ENCODE measurements around the gene WFDC5. TPM values are rescaled to one million over a fixed set of nuclear protein-coding genes. Genes with fewer than 3 reads are reported as not detected.

The WFDC5 gene
- total and polyA plus RNA-seq, 4 donors, result not detected

DNA sequence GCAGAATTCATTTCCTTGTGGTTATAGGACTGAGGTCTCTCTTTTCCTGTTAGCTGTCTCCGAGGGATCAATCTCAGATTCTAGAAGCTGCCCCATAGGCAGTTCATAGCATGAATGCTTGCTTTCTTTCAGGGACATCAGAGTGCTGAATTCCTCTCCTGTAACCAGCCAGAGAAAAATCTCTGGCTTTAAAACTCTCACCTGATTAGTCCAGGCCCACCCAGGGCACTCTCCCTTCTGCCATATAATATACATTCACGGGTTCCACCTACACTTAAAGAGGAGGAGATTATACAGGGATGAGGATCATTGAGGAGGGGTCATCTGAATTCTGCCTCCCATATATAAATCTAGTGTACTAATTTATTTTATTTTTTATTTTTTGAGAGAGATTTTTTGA, 11.9 kb downstream of the WFDC5 start:
- Histone ChIP-seq H3K9ac (ENCODE audit: low read depth in 1 of 2, low read length in 2 of 2) (no peak overlapping the region), H3K9me3 (ENCODE audit: control insufficient read depth in 4 of 4, low read length in 3 of 4) (no peaks in the 10 kb centered on the region), H3K27me3 (ENCODE audit: control insufficient read depth in 4 of 4, insufficient read depth in 4 of 4, low read length in 3 of 4) (peaks cover 0 to 2% (median 0%) of the 10 kb centered on the region in 4 donors), H3K27ac (ENCODE audit: low read depth in 1 of 2, low read length in 2 of 2) (no peak overlapping the region), H3K36me3 (ENCODE audit: control insufficient read depth in 4 of 4, insufficient read depth in 3 of 4, low read depth in 1 of 4, low read length in 3 of 4) (no peaks in the 10 kb centered on the region), H3K4me1 (ENCODE audit: control insufficient read depth in 4 of 4, insufficient read depth in 4 of 4, low read length in 3 of 4) (peaks cover 8 to 18% (median 11%) of the 10 kb centered on the region in 4 donors), H3K4me3 (ENCODE audit: low read depth in 1 of 3, low read length in 3 of 3) (no peak overlapping the region)
- whole genome bisulfite sequencing, result 80% methylated on average over 2 of the region's 2 CpGs
- no peak for DNase-seq (ENCODE audit: low spot score)
- no peak for TF ChIP-seq JUND (IDR thresholded peaks at IDR 0.05)
- no peak for TF ChIP-seq EGR1 (IDR thresholded peaks at IDR 0.05; ENCODE audit: low read depth in 2 of 2)
- TF ChIP-seq, protein P1, sequence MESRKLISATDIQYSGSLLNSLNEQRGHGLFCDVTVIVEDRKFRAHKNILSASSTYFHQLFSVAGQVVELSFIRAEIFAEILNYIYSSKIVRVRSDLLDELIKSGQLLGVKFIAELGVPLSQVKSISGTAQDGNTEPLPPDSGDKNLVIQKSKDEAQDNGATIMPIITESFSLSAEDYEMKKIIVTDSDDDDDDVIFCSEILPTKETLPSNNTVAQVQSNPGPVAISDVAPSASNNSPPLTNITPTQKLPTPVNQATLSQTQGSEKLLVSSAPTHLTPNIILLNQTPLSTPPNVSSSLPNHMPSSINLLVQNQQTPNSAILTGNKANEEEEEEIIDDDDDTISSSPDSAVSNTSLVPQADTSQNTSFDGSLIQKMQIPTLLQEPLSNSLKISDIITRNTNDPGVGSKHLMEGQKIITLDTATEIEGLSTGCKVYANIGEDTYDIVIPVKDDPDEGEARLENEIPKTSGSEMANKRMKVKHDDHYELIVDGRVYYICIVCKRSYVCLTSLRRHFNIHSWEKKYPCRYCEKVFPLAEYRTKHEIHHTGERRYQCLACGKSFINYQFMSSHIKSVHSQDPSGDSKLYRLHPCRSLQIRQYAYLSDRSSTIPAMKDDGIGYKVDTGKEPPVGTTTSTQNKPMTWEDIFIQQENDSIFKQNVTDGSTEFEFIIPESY (IDR thresholded peaks at IDR 0.05), result no peak
- TF ChIP-seq HNF4A (conservative IDR thresholded peaks at IDR 0.05), result no peak

DNA sequence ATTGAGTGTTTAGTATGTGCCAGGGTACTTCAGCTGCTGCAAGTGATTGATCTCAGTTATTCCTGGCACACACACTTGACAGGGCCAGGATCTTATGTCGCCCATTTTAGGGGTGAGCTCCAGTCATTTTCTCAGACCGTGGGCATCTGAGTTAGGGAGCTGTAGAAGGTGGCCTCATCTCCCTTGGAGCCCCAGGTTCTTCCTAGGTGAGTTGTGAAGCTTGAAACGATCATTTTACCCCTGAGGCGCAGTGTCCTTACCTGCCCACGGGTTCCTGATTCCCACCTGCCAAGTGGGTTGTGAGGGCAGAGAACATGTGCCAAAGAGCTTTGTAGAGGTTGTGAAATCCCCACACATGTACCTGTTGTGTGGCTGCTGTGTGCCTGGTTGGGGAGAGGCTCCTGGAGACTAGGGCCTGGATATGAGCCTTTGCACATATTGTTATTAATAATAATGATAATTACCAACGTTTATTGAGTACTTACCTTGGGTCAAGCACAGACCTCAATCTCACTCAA, 13.6 kb downstream of the WFDC5 start:
- 37% methylated on average over 6 of the region's 6 CpGs for WGBS
- TF ChIP-seq RXRA (IDR thresholded peaks at IDR 0.05) (peak in 1 of 2 donors; percentile 37), HNF4A (conservative IDR thresholded peaks at IDR 0.05) (peak in 1 of 2 donors; percentile 14), JUND (IDR thresholded peaks at IDR 0.05) (no peak)
- Histone ChIP-seq H3K4me3 (ENCODE audit: low read depth in 1 of 3, low read length in 3 of 3) (no peak overlapping the region), H3K27me3 (ENCODE audit: control insufficient read depth in 4 of 4, insufficient read depth in 4 of 4, low read length in 3 of 4) (peaks cover 2 to 11% (median 7%) of the 10 kb centered on the region in 4 donors), H3K4me1 (ENCODE audit: control insufficient read depth in 4 of 4, insufficient read depth in 4 of 4, low read length in 3 of 4) (peaks cover 11 to 23% (median 16%) of the 10 kb centered on the region in 4 donors), H3K36me3 (ENCODE audit: control insufficient read depth in 4 of 4, insufficient read depth in 3 of 4, low read depth in 1 of 4, low read length in 3 of 4) (no peaks in the 10 kb centered on the region), H3K9ac (ENCODE audit: low read depth in 1 of 2, low read length in 2 of 2) (no peak overlapping the region), H3K9me3 (ENCODE audit: control insufficient read depth in 4 of 4, low read length in 3 of 4) (no peaks in the 10 kb centered on the region), H3K27ac (ENCODE audit: low read depth in 1 of 2, low read length in 2 of 2) (no peak overlapping the region)
- no peak for DNase-seq (ENCODE audit: low spot score)

DNA sequence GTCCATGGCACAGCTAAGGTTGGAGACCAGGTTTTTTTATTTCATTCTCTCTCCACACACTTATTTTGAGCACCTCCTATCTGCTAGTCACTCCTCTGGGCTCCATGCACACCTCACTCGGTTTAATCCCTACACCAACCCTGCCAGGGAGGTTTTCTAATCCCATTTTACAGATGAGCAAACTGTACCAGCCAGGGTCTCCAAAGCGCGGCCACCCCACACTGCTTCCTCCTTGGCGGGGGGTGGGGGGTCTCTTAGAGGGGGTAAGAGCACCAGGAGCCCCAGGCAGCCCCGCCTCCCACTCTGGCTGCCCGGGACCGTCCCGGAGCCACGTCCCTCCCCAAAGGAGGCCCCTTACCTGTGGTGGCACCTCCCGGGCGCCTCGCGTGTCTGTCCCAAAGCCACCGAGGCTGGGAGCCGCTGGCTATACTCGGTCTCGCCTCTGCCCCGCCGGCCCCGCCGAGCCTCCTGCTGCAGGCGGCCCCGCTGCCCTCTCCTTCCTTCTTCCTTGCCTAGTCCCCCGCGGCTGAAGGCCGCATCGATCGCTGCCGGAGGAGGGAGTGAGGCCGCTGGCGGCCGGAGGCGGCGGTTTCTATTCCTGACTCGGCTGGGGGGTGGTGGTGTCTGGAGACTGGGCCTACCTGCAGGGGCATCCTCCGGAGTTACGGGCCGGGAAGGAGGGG, 14.3 kb downstream of the WFDC5 start, which contains the start of gene KCNS1:
Gene KCNS1, minus strand, starts transcription at position 565 of the 683 bp plus-strand sequence. CDS start 1,891 bp downstream, outside the sequence.
- Histone ChIP-seq H3K4me1 (ENCODE audit: control insufficient read depth in 4 of 4, insufficient read depth in 4 of 4, low read length in 3 of 4) (peaks cover 11 to 23% (median 16%) of the 10 kb centered on the region in 4 donors), H3K36me3 (ENCODE audit: control insufficient read depth in 4 of 4, insufficient read depth in 3 of 4, low read depth in 1 of 4, low read length in 3 of 4) (no peaks in the 10 kb centered on the region), H3K9me3 (ENCODE audit: control insufficient read depth in 4 of 4, low read length in 3 of 4) (no peaks in the 10 kb centered on the region), H3K9ac (ENCODE audit: low read depth in 1 of 2, low read length in 2 of 2) (no peak within 1 kb of the TSS), H3K27me3 (ENCODE audit: control insufficient read depth in 4 of 4, insufficient read depth in 4 of 4, low read length in 3 of 4) (peaks cover 4 to 13% (median 8%) of the 10 kb centered on the region in 4 donors), H3K27ac (ENCODE audit: low read depth in 1 of 2, low read length in 2 of 2) (no peak within 1 kb of the TSS), H3K4me3 (ENCODE audit: low read depth in 1 of 3, low read length in 3 of 3) (peak within 1 kb of the TSS in 1 of 3 donors; percentile 16)
- TF ChIP-seq GABPA (IDR thresholded peaks at IDR 0.05 in 1 of 2, conservative IDR thresholded peaks at IDR 0.05 in 1 of 2), result no peak
- TF ChIP-seq SP1 (IDR thresholded peaks at IDR 0.05), result no peak
- TF ChIP-seq, protein P2, sequence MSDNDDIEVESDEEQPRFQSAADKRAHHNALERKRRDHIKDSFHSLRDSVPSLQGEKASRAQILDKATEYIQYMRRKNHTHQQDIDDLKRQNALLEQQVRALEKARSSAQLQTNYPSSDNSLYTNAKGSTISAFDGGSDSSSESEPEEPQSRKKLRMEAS (IDR thresholded peaks at IDR 0.05), result no peak
- TF ChIP-seq FOXA1 (IDR thresholded peaks at IDR 0.05), result no peak
- TF ChIP-seq TAF1 (conservative IDR thresholded peaks at IDR 0.05), result no peak
- no peak for TF ChIP-seq YY1 (IDR thresholded peaks at IDR 0.05)
- TF ChIP-seq, protein P1 (IDR thresholded peaks at IDR 0.05), result no peak
- WGBS, result 9% methylated on average over 38 of the region's 38 CpGs
- DNase-seq (ENCODE audit: low spot score), result no peak
